Measurements from ENCODE around the gene CDH4. TPM values are rescaled to one million over a fixed set of nuclear protein-coding genes. Genes with fewer than 3 reads are reported as not detected.

CDH4 gene
- total and polyA plus RNA-seq, 2 of the 4 experiments (the other 2 are of a cell fraction) = 1.6 to 3.5 TPM

DNA sequence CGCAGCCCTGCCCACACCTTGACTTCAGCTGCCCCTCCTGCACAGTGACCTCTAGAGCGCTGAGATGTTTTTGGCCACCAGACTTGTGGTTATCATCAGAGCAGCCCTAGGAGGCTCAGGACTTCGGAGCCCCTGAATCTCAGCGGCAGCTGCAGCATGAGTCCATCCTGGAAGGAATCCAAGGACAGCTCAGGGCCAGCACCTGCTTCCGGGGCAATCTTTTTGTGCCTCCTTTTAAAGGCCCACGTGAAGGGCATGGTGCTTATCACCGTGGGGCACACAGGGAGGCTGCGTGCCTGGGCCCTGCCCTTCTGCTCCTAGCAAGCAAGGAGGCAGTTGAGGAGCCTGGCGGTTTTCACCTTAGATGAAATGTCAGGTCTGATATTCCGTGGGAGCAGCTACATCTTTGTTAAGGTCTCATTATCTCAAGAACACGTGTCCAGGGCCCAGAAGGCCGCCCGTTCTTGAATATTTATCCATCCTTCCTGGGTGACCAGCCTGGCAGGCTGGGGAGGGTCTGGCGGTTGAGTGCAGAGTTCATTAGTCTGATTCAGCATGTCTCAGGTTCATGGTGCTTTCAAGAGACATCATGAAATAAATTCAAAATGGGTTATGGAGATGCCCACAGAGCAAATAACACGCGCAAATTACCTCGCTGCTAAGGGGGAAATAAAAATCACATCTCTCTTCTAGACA, 421.2 kb downstream of the CDH4 start:
- H3K4me3 ChIP-seq (ENCODE audit: insufficient read depth, low read depth, low read length) = no peak overlapping the region
- no peak overlapping the region for H2BK20ac ChIP-seq (ENCODE audit: low read depth, low read length)
- CTCF ChIA-PET = no interaction called here
- in situ Hi-C loops (cut with MboI; ENCODE audit: low sequenced_read_pairs) (no loop called here), dilution Hi-C loops (cut with HindIII; ENCODE audit: low sequenced_read_pairs, unreplicated experiment) (no loop called here), intact Hi-C loops (cut with micrococcal nuclease) (no loop called here)
- no peaks in the 10 kb centered on the region for H3K79me1 ChIP-seq (ENCODE audit: low read depth in 1 of 2, low read length in 2 of 2)
- H3K9me1 ChIP-seq (ENCODE audit: insufficient read depth, low read length) = no peaks in the 10 kb centered on the region
- H4K8ac ChIP-seq (ENCODE audit: low read depth in 2 of 2, low read length in 2 of 2) = no peak overlapping the region
- TF ChIP-seq RCOR1 (IDR thresholded peaks at IDR 0.05; ENCODE audit: insufficient replicate concordance, low read length) = no peak
- no peak for TF ChIP-seq RFX5 (IDR thresholded peaks at IDR 0.05; ENCODE audit: low read depth, low read length)
- TF ChIP-seq BHLHE40 (IDR thresholded peaks at IDR 0.05; ENCODE audit: low read depth, low read length) = no peak
- TF ChIP-seq CEBPB (IDR thresholded peaks at IDR 0.05; ENCODE audit: low read depth, low read length) = no peak
- TF ChIP-seq FOS (IDR thresholded peaks at IDR 0.05; ENCODE audit: low read depth, low read length) = no peak
- TF ChIP-seq, protein P1, sequence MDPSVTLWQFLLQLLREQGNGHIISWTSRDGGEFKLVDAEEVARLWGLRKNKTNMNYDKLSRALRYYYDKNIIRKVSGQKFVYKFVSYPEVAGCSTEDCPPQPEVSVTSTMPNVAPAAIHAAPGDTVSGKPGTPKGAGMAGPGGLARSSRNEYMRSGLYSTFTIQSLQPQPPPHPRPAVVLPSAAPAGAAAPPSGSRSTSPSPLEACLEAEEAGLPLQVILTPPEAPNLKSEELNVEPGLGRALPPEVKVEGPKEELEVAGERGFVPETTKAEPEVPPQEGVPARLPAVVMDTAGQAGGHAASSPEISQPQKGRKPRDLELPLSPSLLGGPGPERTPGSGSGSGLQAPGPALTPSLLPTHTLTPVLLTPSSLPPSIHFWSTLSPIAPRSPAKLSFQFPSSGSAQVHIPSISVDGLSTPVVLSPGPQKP (IDR thresholded peaks at IDR 0.05; ENCODE audit: borderline replicate concordance, low read depth, low read length) = no peak
- no peak for TF ChIP-seq NFE2L2 (IDR thresholded peaks at IDR 0.05; ENCODE audit: low read depth, low read length)
- TF ChIP-seq POLR2A (IDR thresholded peaks at IDR 0.05; ENCODE audit: low read depth, low read length) = no peak
- no peak for TF ChIP-seq SMC3 (IDR thresholded peaks at IDR 0.05; ENCODE audit: low read depth, low read length)
- TF ChIP-seq, protein P2, sequence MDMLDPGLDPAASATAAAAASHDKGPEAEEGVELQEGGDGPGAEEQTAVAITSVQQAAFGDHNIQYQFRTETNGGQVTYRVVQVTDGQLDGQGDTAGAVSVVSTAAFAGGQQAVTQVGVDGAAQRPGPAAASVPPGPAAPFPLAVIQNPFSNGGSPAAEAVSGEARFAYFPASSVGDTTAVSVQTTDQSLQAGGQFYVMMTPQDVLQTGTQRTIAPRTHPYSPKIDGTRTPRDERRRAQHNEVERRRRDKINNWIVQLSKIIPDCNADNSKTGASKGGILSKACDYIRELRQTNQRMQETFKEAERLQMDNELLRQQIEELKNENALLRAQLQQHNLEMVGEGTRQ (IDR thresholded peaks at IDR 0.05; ENCODE audit: low read depth, low read length) = no peak
- no peak for TF ChIP-seq CTCF (conservative IDR thresholded peaks at IDR 0.05; ENCODE audit: low read depth, low read length)
- TF ChIP-seq MAFK (IDR thresholded peaks at IDR 0.05; ENCODE audit: low read depth, low read length) = no peak
- TF ChIP-seq RAD21 (IDR thresholded peaks at IDR 0.05; ENCODE audit: low read length) = no peak
- no peak for TF ChIP-seq MAZ (IDR thresholded peaks at IDR 0.05; ENCODE audit: borderline replicate concordance, low read depth, low read length)
- TF ChIP-seq CHD1 (IDR thresholded peaks at IDR 0.05; ENCODE audit: low read depth, low read length) = no peak
- no peak for TF ChIP-seq MXI1 (IDR thresholded peaks at IDR 0.05; ENCODE audit: borderline replicate concordance, low read depth, low read length)
- H3K36me3 ChIP-seq (ENCODE audit: control insufficient read depth, insufficient read depth, low read length) = no peaks in the 10 kb centered on the region
- H2BK120ac ChIP-seq (ENCODE audit: low read depth, low read length) = no peak overlapping the region
- POLR2A ChIA-PET (ENCODE audit: unreplicated experiment) = no interaction called here
- H2BK15ac ChIP-seq (ENCODE audit: low read depth, low read length) = no peak overlapping the region
- H4K91ac ChIP-seq (ENCODE audit: insufficient read depth, low read depth, low read length) = no peak overlapping the region
- H2AK9ac ChIP-seq (replicated peaks; ENCODE audit: low read depth, low read length, poor library complexity) = no peak overlapping the region
- H4K5ac ChIP-seq (ENCODE audit: low read depth, low read length) = no peak overlapping the region
- H2BK5ac ChIP-seq (ENCODE audit: low read depth, low read length, poor library complexity, severe bottlenecking) = no peak overlapping the region
- no peak overlapping the region for H3K23ac ChIP-seq (ENCODE audit: low read depth, low read length)
- H2AK5ac ChIP-seq (ENCODE audit: low read depth, low read length) = no peak overlapping the region
- H3K9me3 ChIP-seq (ENCODE audit: control insufficient read depth, insufficient read depth, low read length) = peaks cover 5% of the 10 kb centered on the region; the same call in 1 of the 2 replicates
- no peak overlapping the region for H3K27ac ChIP-seq (ENCODE audit: insufficient read depth, low read length)
- no peak for ATAC-seq (ENCODE audit: low read depth)
- H3K4me2 ChIP-seq (ENCODE audit: low read depth, low read length) = no peak overlapping the region
- no peak overlapping the region for H2AFZ ChIP-seq (replicated peaks; ENCODE audit: low read length, poor library complexity)
- 63% methylated on average over 3 of the region's 17 CpGs; no CpG with 5 or more reads in 1 of the 2 experiments for WGBS, 2 experiments (ENCODE audit: extremely low coverage in 2 of 2, insufficient read length in 1 of 2)
- no peaks in the 10 kb centered on the region for H3K4me1 ChIP-seq (ENCODE audit: control insufficient read depth, insufficient read depth, low read length)
- H3K9ac ChIP-seq (ENCODE audit: low read depth, low read length) = no peak overlapping the region
- DNase-seq = no peak
- no TSS peak for BruUV-seq (replicated peaks)
- no peak overlapping the region for H3K14ac ChIP-seq (replicated peaks; ENCODE audit: low read depth, low read length)
- no peak overlapping the region for H3K18ac ChIP-seq (ENCODE audit: low read depth, low read length)
- H3K27me3 ChIP-seq (ENCODE audit: control insufficient read depth, insufficient read depth, low read length) = no peaks in the 10 kb centered on the region
- H3K4ac ChIP-seq (ENCODE audit: low read depth, low read length) = no peak overlapping the region
- H3K56ac ChIP-seq (ENCODE audit: extremely low read depth, insufficient read depth, low read length) = no peak overlapping the region
- H4K20me1 ChIP-seq (ENCODE audit: insufficient read depth, low read length) = no peaks in the 10 kb centered on the region

Measured in IMR-90 (cell line).